GM12878 (cell line): Measurements from ENCODE around the gene TEKT2. TPM values are rescaled to one million over a fixed set of nuclear protein-coding genes. Genes with fewer than 3 reads are reported as not detected.

Source experiments
- ATAC-seq: fragments of 200-7000 bp; cut with Tn5 transposase; 3 replicates; pipeline ENCODE4 v1.9.1; 2020; ENCODE audit warnings: mild to moderate bottlenecking, moderate library complexity
- BruUV-seq: library from RNA; stranded (reverse); fragments of 400-500 nt; replicated peaks from 2 replicates; lab custom pipeline; 2021; lab: Mats Ljungman, UMichigan
- CTCF ChIA-PET: fragments of 300-600 bp; sonication (Branson Sonifier 250); formaldehyde crosslinking; extraction: SDS; loops from one replicate; lab custom pipeline; 2021; ENCODE audit warnings: inconsistent platforms; lab: Yijun Ruan, JAX
- POLR2A ChIA-PET: fragments of 350-600 bp; formaldehyde crosslinking; extraction: SDS; loops from one replicate; lab custom pipeline; 2021; ENCODE audit warnings: inconsistent platforms; lab: Charles Lee
- RAD21 ChIA-PET: fragments of 300-600 bp; sonication (Branson Sonifier 250); formaldehyde crosslinking; loops from one replicate; lab custom pipeline; 2023; ENCODE audit warnings: antibody characterized with exemption; ENCODE audit not compliant: unreplicated experiment; lab: Charles Lee
- SMC1A ChIA-PET: fragments of 300-600 bp; sonication (Branson Sonifier 250); formaldehyde crosslinking; loops from one replicate; lab custom pipeline; 2023; ENCODE audit not compliant: unreplicated experiment, uncharacterized antibody; lab: Charles Lee
- DNase-seq: peaks from one replicate; pipeline ENCODE4 v3.0.0-alpha.2; 2011; ENCODE audit warnings: low read depth, low spot score
- FAIRE-seq: peaks from 3 replicates; lab custom pipeline; 2011; peaks lifted over from hg19 to GRCh38; lab: Jason Lieb, UNC
- H2AFZ ChIP-seq: 2 replicates; pipeline ENCODE4 v1.6.0; 2011; ENCODE audit warnings: low read depth, low read length, control low read depth; ENCODE audit not compliant: control insufficient read depth
- H3K27ac ChIP-seq: 2 replicates; pipeline ENCODE4 v1.5.1; 2011; ENCODE audit warnings: control low read depth; ENCODE audit not compliant: control insufficient read depth, insufficient read depth
- H3K27me3 ChIP-seq, 2 experiments: replicated peaks in 1 of 2; 2 replicates each; pipeline versions ENCODE4 v1.6.0 to v1.6.1; 2011; ENCODE audit warnings: low read length in 1 of 2; ENCODE audit not compliant: control insufficient read depth in 2 of 2, insufficient read depth in 2 of 2
- H3K36me3 ChIP-seq, 2 experiments: 2 replicates each; pipeline ENCODE4 v1.5.1; 2011; ENCODE audit warnings: low read length in 1 of 2; ENCODE audit not compliant: control insufficient read depth in 2 of 2, insufficient read depth in 2 of 2
- H3K4me1 ChIP-seq: 2 replicates; pipeline ENCODE4 v1.6.1; 2011; ENCODE audit warnings: mild to moderate bottlenecking, low read length, moderate library complexity, mixed read lengths; ENCODE audit not compliant: control insufficient read depth, insufficient read depth
- H3K4me2 ChIP-seq: 2 replicates; pipeline ENCODE4 v1.6.0; 2011; ENCODE audit warnings: control low read depth; ENCODE audit not compliant: control insufficient read depth, insufficient read depth
- H3K4me3 ChIP-seq: fragments of 200-600 bp; sonication (generic); 2 replicates; pipeline ENCODE4 v1.5.1; 2016
- H3K79me2 ChIP-seq: 2 replicates; pipeline ENCODE4 v1.6.0; 2011; ENCODE audit warnings: low read length; ENCODE audit not compliant: control insufficient read depth, insufficient read depth
- H3K9ac ChIP-seq: 2 replicates; pipeline ENCODE4 v1.8.0; 2011; ENCODE audit warnings: low read length, control low read depth, mixed read lengths; ENCODE audit not compliant: control insufficient read depth, insufficient read depth
- H3K9me3 ChIP-seq: replicated peaks from 3 replicates; pipeline ENCODE4 v1.5.1; 2011; ENCODE audit warnings: mild to moderate bottlenecking, low read length; ENCODE audit not compliant: control insufficient read depth, insufficient read depth
- H4K20me1 ChIP-seq: 2 replicates; pipeline ENCODE4 v1.6.0; 2011; ENCODE audit not compliant: control insufficient read depth, insufficient read depth
- BCL11A ChIP-seq: IDR thresholded peaks from 2 replicates; pipeline ENCODE4 v1.6.1; 2011; ENCODE audit warnings: low read depth, low read length
- CHD2 ChIP-seq: IDR thresholded peaks from 2 replicates; pipeline ENCODE4 v1.6.1; 2011; ENCODE audit warnings: low read depth, low read length, improper control_type of control experiment, borderline replicate concordance
- JUNB ChIP-seq: IDR thresholded peaks from 2 replicates; pipeline ENCODE4 v1.6.1; 2016; ENCODE audit warnings: antibody characterized with exemption, mild to moderate bottlenecking
- POLR2AphosphoS5 ChIP-seq: IDR thresholded peaks from 2 replicates; pipeline ENCODE4 v1.6.1; 2011; ENCODE audit warnings: mild to moderate bottlenecking, low read length, inconsistent platforms
- RBBP5 ChIP-seq: fragments of 200-600 bp; sonication (generic); conservative IDR thresholded peaks from 2 replicates; pipeline ENCODE4 v1.6.1; 2016
- whole genome bisulfite sequencing: methylation state at CpG from one replicate; pipeline ENCODE4 v1.1.6; 2016; ENCODE audit warnings: low lambda C conversion rate; ENCODE audit not compliant: insufficient replicate concordance, insufficient coverage; ENCODE audit errors: missing lambda C conversion rate; 5-methylcytosine and 5-hydroxymethylcytosine counted together
- in situ Hi-C: fragments of 300-500 bp; cut with MboI; formaldehyde crosslinking; loops from 9 replicates; pipeline ENCODE4 v1.14.3; 2018; ENCODE audit warnings: mixed read lengths
- intact Hi-C: fragments of 100-400 bp; cut with micrococcal nuclease; formaldehyde crosslinking; loops from one replicate; pipeline ENCODE4 v1.14.2; 2022; ENCODE audit not compliant: unreplicated experiment
- polyA plus RNA-seq, 11 experiments: library from polyadenylated mRNA; depleted of rRNA in 4 of 11; unstranded in 6 of 11; stranded (reverse) in 5 of 11; fragments of >200 nt; fragmentation: Nextera tagmentation in 4 of 11; fragmentation: Illumina TruSeq in 1 of 11; extraction: Ambion mirVana in 4 of 11; extraction: Trizol in 1 of 11; gene quantifications; 1 replicate in 1 of 11; 2 replicates in 10 of 11; pipeline versions ENCODE4 v1.2.1 to v1.2.3, GENCODE V29; 2011 to 2016; ENCODE audit warnings: inconsistent platforms in 2 of 11, missing spikeins in 2 of 11, low read depth in 1 of 11
- total RNA-seq, 4 experiments: library from RNA; depleted of rRNA in 3 of 4; stranded (reverse); fragments of >200 nt in 3 of 4; fragmentation: Illumina TruSeq in 1 of 4; extraction: Trizol in 1 of 4; gene quantifications; 2 replicates each; pipeline versions ENCODE4 v1.2.1 to v1.2.3, GENCODE V29; 2013 to 2021
- TF ChIP-seq, protein P1 (sequence below): IDR thresholded peaks from 2 replicates; pipeline ENCODE4 v1.6.1; 2012; ENCODE audit warnings: low read depth, low read length, improper control_type of control experiment
- TF ChIP-seq, protein P2 (sequence below): fragments of 450-650 bp; conservative IDR thresholded peaks from 2 replicates; pipeline ENCODE4 v1.6.1; 2017; ENCODE audit warnings: mild to moderate bottlenecking, moderate library complexity
- TF ChIP-seq, protein P3 (sequence below): IDR thresholded peaks from 2 replicates; pipeline ENCODE4 v1.6.1; 2012; ENCODE audit warnings: low read depth, low read length, improper control_type of control experiment

The TEKT2 gene
- total and polyA plus RNA-seq, 10 of the 15 experiments (the other 5 are each of a cell fraction or from before 2014, with no cell fraction given): 0.07 to 0.13 TPM; not detected in 8

DNA sequence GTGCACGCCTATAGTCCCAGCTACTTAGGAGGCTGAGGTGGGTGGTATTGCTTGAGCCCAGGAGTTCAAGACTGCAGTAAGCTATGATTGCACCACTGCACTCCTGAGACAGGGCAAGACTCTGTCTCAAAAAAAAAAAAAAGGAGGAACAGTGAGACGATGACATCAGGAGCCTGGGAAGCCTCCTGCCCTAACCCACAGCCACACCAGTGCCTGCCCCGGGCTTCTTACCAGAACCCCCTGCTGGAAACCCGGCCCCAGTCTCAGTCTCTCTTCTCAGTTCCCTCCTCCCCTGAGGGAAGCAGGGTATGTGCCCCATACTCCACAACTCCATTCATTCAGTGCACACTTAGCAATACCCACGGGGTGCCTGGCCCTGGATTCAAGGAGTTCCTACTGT, 32.0 kb downstream of the TEKT2 start:
- H3K79me2 ChIP-seq: no peaks in the 10 kb centered on the region
- no peak for FAIRE-seq
- TF ChIP-seq, protein P1, sequence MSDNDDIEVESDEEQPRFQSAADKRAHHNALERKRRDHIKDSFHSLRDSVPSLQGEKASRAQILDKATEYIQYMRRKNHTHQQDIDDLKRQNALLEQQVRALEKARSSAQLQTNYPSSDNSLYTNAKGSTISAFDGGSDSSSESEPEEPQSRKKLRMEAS: no peak
- TF ChIP-seq RBBP5: no peak
- no peak for TF ChIP-seq POLR2AphosphoS5
- no peak for TF ChIP-seq CHD2
- TF ChIP-seq, protein P2, sequence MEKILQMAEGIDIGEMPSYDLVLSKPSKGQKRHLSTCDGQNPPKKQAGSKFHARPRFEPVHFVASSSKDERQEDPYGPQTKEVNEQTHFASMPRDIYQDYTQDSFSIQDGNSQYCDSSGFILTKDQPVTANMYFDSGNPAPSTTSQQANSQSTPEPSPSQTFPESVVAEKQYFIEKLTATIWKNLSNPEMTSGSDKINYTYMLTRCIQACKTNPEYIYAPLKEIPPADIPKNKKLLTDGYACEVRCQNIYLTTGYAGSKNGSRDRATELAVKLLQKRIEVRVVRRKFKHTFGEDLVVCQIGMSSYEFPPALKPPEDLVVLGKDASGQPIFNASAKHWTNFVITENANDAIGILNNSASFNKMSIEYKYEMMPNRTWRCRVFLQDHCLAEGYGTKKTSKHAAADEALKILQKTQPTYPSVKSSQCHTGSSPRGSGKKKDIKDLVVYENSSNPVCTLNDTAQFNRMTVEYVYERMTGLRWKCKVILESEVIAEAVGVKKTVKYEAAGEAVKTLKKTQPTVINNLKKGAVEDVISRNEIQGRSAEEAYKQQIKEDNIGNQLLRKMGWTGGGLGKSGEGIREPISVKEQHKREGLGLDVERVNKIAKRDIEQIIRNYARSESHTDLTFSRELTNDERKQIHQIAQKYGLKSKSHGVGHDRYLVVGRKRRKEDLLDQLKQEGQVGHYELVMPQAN: no peak
- no peak for TF ChIP-seq BCL11A
- TF ChIP-seq, protein P3, sequence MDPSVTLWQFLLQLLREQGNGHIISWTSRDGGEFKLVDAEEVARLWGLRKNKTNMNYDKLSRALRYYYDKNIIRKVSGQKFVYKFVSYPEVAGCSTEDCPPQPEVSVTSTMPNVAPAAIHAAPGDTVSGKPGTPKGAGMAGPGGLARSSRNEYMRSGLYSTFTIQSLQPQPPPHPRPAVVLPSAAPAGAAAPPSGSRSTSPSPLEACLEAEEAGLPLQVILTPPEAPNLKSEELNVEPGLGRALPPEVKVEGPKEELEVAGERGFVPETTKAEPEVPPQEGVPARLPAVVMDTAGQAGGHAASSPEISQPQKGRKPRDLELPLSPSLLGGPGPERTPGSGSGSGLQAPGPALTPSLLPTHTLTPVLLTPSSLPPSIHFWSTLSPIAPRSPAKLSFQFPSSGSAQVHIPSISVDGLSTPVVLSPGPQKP: no peak
- TF ChIP-seq JUNB: no peak
- TF ChIP-seq, all 136 proteins: peak for 0
- no peaks in the 10 kb centered on the region for H4K20me1 ChIP-seq
- no peak overlapping the region for H3K9ac ChIP-seq
- no TSS peak for BruUV-seq
- ATAC-seq (peak; percentile 41), DNase-seq (no peak)
- WGBS: 41% methylated on average over 4 of the region's 5 CpGs
- in situ Hi-C loops (no loop called here), intact Hi-C loops (no loop called here)
- ChIA-PET SMC1A (no interaction called here), RAD21 (no interaction called here), CTCF (interaction anchor here (1.1 kb wide), 1 partner anchor 18 kb away, joined by 3 read pairs; no protein-coding TSS in a partner anchor), POLR2A (no interaction called here)
- no peaks in the 10 kb centered on the region for H3K9me3 ChIP-seq
- H3K36me3 ChIP-seq: no peaks in the 10 kb centered on the region
- H3K4me2 ChIP-seq: no peak overlapping the region
- no peak overlapping the region for H3K27ac ChIP-seq
- no peaks in the 10 kb centered on the region; a peak in 2 of 4 replicates for H3K27me3 ChIP-seq
- no peaks in the 10 kb centered on the region for H3K4me1 ChIP-seq
- no peak overlapping the region for H3K4me3 ChIP-seq
- no peak overlapping the region for H2AFZ ChIP-seq
